Measurements from ENCODE around the gene SCGB1D4. TPM values are rescaled to one million over a fixed set of nuclear protein-coding genes. Genes with fewer than 3 reads are reported as not detected.

The SCGB1D4 gene
- total and polyA plus RNA-seq, 8 donors = not detected

DNA sequence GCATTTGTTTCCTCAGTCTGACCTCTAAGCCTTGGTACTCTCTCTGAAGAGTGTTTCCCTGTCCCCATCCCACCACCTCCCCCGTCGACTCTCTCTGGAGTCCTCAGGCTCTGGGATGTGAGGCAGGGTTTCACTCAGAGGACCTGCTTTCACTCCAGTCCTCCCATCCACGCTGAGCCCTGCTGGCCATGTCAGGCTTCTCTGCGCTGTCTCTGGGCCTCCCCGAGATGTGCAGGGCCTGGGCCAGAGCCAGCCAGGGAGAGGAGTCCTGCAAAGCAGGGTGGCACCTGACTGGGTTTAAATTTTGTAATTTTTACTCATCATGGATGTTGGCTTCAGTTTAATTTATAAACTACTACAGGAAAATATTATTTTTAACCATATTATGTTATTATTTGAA lies 25.6 kb downstream of the SCGB1D4 start:
- DNase-seq = no peak
- intact Hi-C loops (cut with DNase I) = no loop called here
- TF ChIP-seq, protein P1, sequence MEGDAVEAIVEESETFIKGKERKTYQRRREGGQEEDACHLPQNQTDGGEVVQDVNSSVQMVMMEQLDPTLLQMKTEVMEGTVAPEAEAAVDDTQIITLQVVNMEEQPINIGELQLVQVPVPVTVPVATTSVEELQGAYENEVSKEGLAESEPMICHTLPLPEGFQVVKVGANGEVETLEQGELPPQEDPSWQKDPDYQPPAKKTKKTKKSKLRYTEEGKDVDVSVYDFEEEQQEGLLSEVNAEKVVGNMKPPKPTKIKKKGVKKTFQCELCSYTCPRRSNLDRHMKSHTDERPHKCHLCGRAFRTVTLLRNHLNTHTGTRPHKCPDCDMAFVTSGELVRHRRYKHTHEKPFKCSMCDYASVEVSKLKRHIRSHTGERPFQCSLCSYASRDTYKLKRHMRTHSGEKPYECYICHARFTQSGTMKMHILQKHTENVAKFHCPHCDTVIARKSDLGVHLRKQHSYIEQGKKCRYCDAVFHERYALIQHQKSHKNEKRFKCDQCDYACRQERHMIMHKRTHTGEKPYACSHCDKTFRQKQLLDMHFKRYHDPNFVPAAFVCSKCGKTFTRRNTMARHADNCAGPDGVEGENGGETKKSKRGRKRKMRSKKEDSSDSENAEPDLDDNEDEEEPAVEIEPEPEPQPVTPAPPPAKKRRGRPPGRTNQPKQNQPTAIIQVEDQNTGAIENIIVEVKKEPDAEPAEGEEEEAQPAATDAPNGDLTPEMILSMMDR (IDR thresholded peaks at IDR 0.05) = no peak
- no peak overlapping the region for H3K4me3 ChIP-seq
- ATAC-seq = no peak
- no peaks in the 10 kb centered on the region for H3K36me3 ChIP-seq
- H3K27ac ChIP-seq = no peak overlapping the region
- H3K9me3 ChIP-seq = no peaks in the 10 kb centered on the region
- H3K27me3 ChIP-seq = peaks cover 0 to 15% of the 10 kb centered on the region in 2 donors
- no peaks in the 10 kb centered on the region for H3K4me1 ChIP-seq

DNA sequence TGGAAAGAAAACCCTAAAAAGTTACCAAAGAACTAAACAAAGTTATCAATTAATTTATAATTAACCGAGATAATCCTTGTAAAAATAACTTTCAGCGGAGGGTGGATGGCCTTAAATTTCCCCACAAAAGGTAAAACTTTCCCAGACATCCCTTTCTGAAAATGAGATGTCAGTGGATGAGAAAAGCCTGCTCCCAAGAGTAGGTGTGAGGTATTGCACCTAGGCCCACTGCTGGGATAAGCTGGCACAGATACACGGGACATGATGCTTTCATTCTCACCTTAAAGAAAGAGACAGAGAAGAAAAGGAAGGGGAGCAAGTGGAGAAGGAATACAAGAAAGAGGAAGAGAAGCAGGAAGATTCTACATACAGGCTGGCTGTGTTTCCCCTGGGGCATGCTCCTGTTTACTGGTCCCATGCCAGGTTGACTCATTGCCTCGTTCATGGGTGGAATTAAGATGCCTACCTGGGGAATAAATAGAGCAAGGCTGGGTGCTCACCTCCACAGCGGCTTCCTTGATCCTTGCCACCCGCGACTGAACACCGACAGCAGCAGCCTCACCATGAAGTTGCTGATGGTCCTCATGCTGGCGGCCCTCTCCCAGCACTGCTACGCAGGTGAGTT lies 29.1 kb downstream of the SCGB1D4 start, which contains the start of gene SCGB2A2:
SCGB2A2 (plus strand) TSS at position 505 of the 625 bp plus-strand sequence; CDS start at position 564, 59 bp downstream.
- Histone ChIP-seq H3K27ac (no peak within 1 kb of the TSS), H3K27me3 (peaks cover 0 to 25% of the 10 kb centered on the region in 2 donors), H3K9me3 (no peaks in the 10 kb centered on the region), H3K4me1 (no peaks in the 10 kb centered on the region), H3K36me3 (no peaks in the 10 kb centered on the region), H3K4me3 (no peak within 1 kb of the TSS)
- TF ChIP-seq, protein P1 (IDR thresholded peaks at IDR 0.05) = no peak
- ATAC-seq (no peak), DNase-seq (no peak)
- intact Hi-C loops (cut with DNase I) = no loop called here

DNA sequence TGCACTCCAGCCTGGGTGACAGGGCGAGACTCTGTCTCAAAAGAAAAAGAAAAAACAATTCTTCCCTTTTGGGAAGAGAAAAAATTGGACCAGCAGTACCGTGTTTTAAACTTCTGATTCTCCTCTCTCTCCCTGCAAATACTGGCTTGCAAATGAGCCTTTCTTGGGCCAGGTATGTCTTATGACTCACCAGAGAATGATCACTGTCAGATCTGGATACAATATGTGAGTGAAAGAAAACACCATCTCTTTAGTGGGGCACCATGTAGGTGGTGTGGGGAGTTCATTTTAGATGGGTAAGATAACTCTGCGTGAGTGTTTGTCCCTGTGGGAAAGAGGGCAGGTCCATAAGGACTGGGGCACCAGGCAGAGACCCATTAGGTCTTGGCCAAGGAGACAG lies 31.3 kb downstream of the SCGB1D4 start:
- ATAC-seq (no peak), DNase-seq (no peak)
- no peak overlapping the region for H3K27ac ChIP-seq
- peaks cover 0 to 25% of the 10 kb centered on the region in 2 donors for H3K27me3 ChIP-seq
- H3K9me3 ChIP-seq = no peaks in the 10 kb centered on the region
- no peaks in the 10 kb centered on the region for H3K36me3 ChIP-seq
- TF ChIP-seq, protein P1 (IDR thresholded peaks at IDR 0.05) = no peak
- no peaks in the 10 kb centered on the region for H3K4me1 ChIP-seq
- intact Hi-C loops (cut with DNase I) = no loop called here
- H3K4me3 ChIP-seq = no peak overlapping the region

DNA sequence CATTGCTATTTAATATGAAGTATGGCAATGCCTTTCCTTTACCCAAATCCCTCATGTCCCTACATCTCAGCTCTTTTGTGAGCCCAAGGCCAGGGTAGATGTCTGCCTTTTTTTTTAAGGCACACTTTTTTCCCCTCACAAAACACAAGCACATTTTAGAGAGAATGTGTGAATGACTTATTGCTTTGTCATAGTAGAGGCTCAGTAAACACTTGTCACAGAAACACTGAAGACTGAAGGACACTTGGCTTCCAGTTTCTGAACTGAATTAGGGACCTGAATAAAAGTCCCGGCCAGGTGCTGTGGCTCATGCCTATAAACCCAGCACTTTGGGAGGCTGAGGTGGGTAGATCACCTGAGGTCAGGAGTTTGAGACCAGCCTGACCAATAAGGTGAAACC lies 31.8 kb downstream of the SCGB1D4 start:
- H3K27ac ChIP-seq = no peak overlapping the region
- H3K4me3 ChIP-seq = no peak overlapping the region
- no peaks in the 10 kb centered on the region for H3K4me1 ChIP-seq
- ATAC-seq = no peak
- no peaks in the 10 kb centered on the region for H3K9me3 ChIP-seq
- no peaks in the 10 kb centered on the region for H3K36me3 ChIP-seq
- no peak for DNase-seq
- TF ChIP-seq, protein P1 (IDR thresholded peaks at IDR 0.05) = no peak
- H3K27me3 ChIP-seq = peaks cover 0 to 25% of the 10 kb centered on the region in 2 donors
- intact Hi-C loops (cut with DNase I) = no loop called here

GRCh38 chr11:62266558-62266957 lies 32.3 kb downstream of the SCGB1D4 start:
- no peak for DNase-seq
- ATAC-seq = no peak
- no peaks in the 10 kb centered on the region for H3K4me1 ChIP-seq
- no peak overlapping the region for H3K4me3 ChIP-seq
- H3K27me3 ChIP-seq = peaks cover 0 to 25% of the 10 kb centered on the region in 2 donors
- intact Hi-C loops (cut with DNase I) = no loop called here
- H3K9me3 ChIP-seq = no peaks in the 10 kb centered on the region
- H3K36me3 ChIP-seq = no peaks in the 10 kb centered on the region
- H3K27ac ChIP-seq = no peak overlapping the region
- TF ChIP-seq, protein P1 (IDR thresholded peaks at IDR 0.05) = no peak

Measured in left lung (tissue), 10 donors.